ENCODE measurements around the gene CCDC174.

Gene CCDC174

DNA sequence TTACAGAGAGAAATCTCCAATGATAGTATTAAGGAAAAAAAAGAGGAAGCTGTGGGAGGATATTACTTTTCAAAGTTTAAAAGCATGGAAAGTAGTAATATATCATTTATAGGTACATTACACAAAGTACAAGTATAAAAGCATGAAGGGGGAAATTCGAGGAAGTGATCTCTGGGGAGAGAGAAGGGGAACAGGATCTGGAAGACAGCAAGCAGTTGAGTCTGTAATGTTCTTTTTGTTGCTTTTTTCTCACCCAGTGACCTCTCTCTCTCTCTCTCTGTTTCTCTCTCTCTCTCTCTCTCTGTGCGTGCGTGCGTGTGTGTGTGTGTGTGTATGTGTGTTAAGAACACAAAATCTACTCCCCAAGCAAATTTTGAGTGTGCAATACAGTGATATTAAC lies 33.6 kb downstream of the CCDC174 start:
- Histone ChIP-seq H3K27me3 (ENCODE audit: insufficient read depth, low read length, poor library complexity, severe bottlenecking) (no peaks in the 10 kb centered on the region), H3K9me2 (replicated peaks; ENCODE audit: low read depth, low read length) (no peaks in the 10 kb centered on the region), H2AFZ (ENCODE audit: low read length) (no peak overlapping the region), H3K79me2 (ENCODE audit: insufficient read depth, low read length) (no peaks in the 10 kb centered on the region), H3K4me2 (ENCODE audit: low read depth, low read length, poor library complexity, severe bottlenecking) (no peak overlapping the region), H3K9ac (ENCODE audit: low read depth, low read length, poor library complexity, severe bottlenecking) (no peak overlapping the region), H3K9me3 (ENCODE audit: insufficient read depth, low read depth, low read length) (peaks cover 1% of the 10 kb centered on the region; the same call in 1 of the 2 replicates), H3K4me1 (ENCODE audit: insufficient read depth, low read length, poor library complexity, severe bottlenecking) (no peaks in the 10 kb centered on the region), H3K36me3 (ENCODE audit: insufficient read depth, low read length) (no peaks in the 10 kb centered on the region), H4K20me1 (ENCODE audit: insufficient read depth, low read length, poor library complexity, severe bottlenecking) (no peaks in the 10 kb centered on the region), H3K4me3 (ENCODE audit: low read length, poor library complexity, severe bottlenecking) (no peak overlapping the region), H3F3A (ENCODE audit: low read depth) (no peaks in the 10 kb centered on the region)
- TF ChIP-seq EZH2phosphoT487 (IDR thresholded peaks at IDR 0.05; ENCODE audit: borderline replicate concordance) = no peak
- TF ChIP-seq, protein P1, sequence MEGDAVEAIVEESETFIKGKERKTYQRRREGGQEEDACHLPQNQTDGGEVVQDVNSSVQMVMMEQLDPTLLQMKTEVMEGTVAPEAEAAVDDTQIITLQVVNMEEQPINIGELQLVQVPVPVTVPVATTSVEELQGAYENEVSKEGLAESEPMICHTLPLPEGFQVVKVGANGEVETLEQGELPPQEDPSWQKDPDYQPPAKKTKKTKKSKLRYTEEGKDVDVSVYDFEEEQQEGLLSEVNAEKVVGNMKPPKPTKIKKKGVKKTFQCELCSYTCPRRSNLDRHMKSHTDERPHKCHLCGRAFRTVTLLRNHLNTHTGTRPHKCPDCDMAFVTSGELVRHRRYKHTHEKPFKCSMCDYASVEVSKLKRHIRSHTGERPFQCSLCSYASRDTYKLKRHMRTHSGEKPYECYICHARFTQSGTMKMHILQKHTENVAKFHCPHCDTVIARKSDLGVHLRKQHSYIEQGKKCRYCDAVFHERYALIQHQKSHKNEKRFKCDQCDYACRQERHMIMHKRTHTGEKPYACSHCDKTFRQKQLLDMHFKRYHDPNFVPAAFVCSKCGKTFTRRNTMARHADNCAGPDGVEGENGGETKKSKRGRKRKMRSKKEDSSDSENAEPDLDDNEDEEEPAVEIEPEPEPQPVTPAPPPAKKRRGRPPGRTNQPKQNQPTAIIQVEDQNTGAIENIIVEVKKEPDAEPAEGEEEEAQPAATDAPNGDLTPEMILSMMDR (conservative IDR thresholded peaks at IDR 0.05; ENCODE audit: low read length) = no peak

DNA sequence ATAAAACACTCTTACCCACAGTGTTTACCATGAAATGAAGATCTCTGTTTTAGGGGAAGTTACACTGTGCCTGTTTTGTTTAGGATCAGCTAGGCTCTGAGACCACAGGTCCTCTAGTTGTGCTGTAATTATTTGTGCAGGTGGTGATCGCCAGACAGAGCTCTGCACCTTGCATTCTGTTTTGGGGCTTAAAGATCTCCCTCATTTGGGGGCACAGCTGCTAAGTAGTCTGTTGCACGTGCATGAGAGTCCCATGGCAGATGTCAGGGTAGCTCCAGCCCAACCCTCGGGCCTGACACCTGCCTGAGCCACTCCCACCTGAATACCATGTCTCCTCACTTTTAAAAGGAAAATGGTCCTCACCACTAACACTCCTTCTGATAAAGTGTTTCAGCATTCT lies 35.8 kb downstream of the CCDC174 start:
- Histone ChIP-seq H3K4me2 (ENCODE audit: low read depth, low read length, poor library complexity, severe bottlenecking) (no peak overlapping the region), H3K4me1 (ENCODE audit: insufficient read depth, low read length, poor library complexity, severe bottlenecking) (no peaks in the 10 kb centered on the region), H3K9ac (ENCODE audit: low read depth, low read length, poor library complexity, severe bottlenecking) (no peak overlapping the region), H2AFZ (ENCODE audit: low read length) (no peak overlapping the region), H3K36me3 (ENCODE audit: insufficient read depth, low read length) (no peaks in the 10 kb centered on the region), H3K79me2 (ENCODE audit: insufficient read depth, low read length) (no peaks in the 10 kb centered on the region), H3K4me3 (ENCODE audit: low read length, poor library complexity, severe bottlenecking) (no peak overlapping the region), H4K20me1 (ENCODE audit: insufficient read depth, low read length, poor library complexity, severe bottlenecking) (no peaks in the 10 kb centered on the region), H3F3A (ENCODE audit: low read depth) (no peaks in the 10 kb centered on the region), H3K9me2 (replicated peaks; ENCODE audit: low read depth, low read length) (no peaks in the 10 kb centered on the region), H3K9me3 (ENCODE audit: insufficient read depth, low read depth, low read length) (no peaks in the 10 kb centered on the region), H3K27me3 (ENCODE audit: insufficient read depth, low read length, poor library complexity, severe bottlenecking) (no peaks in the 10 kb centered on the region)
- TF ChIP-seq, protein P1 (conservative IDR thresholded peaks at IDR 0.05; ENCODE audit: low read length) = no peak
- no peak for TF ChIP-seq EZH2phosphoT487 (IDR thresholded peaks at IDR 0.05; ENCODE audit: borderline replicate concordance)

DNA sequence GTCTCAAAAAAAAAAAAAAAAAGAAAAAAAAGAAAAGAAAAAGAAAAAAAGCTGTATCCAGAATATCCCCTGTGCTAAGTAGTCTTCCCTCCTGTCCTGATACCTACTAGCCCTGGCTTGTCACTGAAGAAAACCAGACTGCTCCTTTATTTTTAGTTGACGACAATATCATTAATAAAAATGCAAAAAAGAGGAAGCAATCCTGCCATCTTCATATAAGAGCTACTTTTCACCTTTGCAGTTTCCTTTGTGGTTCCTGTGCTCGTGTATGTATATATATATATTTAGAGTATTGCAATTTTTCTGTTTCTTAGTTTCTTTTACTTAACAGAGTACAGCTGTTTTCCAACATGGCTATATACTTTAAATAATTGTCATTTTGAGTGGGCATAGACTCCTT lies 37.0 kb downstream of the CCDC174 start:
- no peak overlapping the region for H2AFZ ChIP-seq (ENCODE audit: low read length)
- no peak overlapping the region for H3K9ac ChIP-seq (ENCODE audit: low read depth, low read length, poor library complexity, severe bottlenecking)
- no peaks in the 10 kb centered on the region for H3K9me3 ChIP-seq (ENCODE audit: insufficient read depth, low read depth, low read length)
- H3K4me1 ChIP-seq (ENCODE audit: insufficient read depth, low read length, poor library complexity, severe bottlenecking) = no peaks in the 10 kb centered on the region
- no peaks in the 10 kb centered on the region for H4K20me1 ChIP-seq (ENCODE audit: insufficient read depth, low read length, poor library complexity, severe bottlenecking)
- no peak overlapping the region for H3K4me2 ChIP-seq (ENCODE audit: low read depth, low read length, poor library complexity, severe bottlenecking)
- no peaks in the 10 kb centered on the region for H3K79me2 ChIP-seq (ENCODE audit: insufficient read depth, low read length)
- TF ChIP-seq, protein P1 (conservative IDR thresholded peaks at IDR 0.05; ENCODE audit: low read length) = no peak
- no peak for TF ChIP-seq EZH2phosphoT487 (IDR thresholded peaks at IDR 0.05; ENCODE audit: borderline replicate concordance)
- H3K9me2 ChIP-seq (replicated peaks; ENCODE audit: low read depth, low read length) = no peaks in the 10 kb centered on the region
- H3K27me3 ChIP-seq (ENCODE audit: insufficient read depth, low read length, poor library complexity, severe bottlenecking) = no peaks in the 10 kb centered on the region
- H3F3A ChIP-seq (ENCODE audit: low read depth) = no peaks in the 10 kb centered on the region
- no peaks in the 10 kb centered on the region for H3K36me3 ChIP-seq (ENCODE audit: insufficient read depth, low read length)
- H3K4me3 ChIP-seq (ENCODE audit: low read length, poor library complexity, severe bottlenecking) = no peak overlapping the region

Measured in Loucy (cell line).